Left cardiac atrium (tissue), 4 donors: ENCODE measurements around the gene CSTPP1. TPM values are rescaled to one million over a fixed set of nuclear protein-coding genes. Genes with fewer than 3 reads are reported as not detected.
A peak's percentile ranks its signal among the peaks of the same experiment; 100 is the strongest.
"Not testable (repeated sequence)": the region's sequence is repeated elsewhere in the genome, so short reads cannot be mapped to it uniquely, and the experiment has no call there.

Source experiments
- ATAC-seq, 2 donors: fragments of 200-7000 bp; cut with Tn5 transposase; one replicate each; pipeline ENCODE4 v1.9.1; 2020; ENCODE audit warnings: mild to moderate bottlenecking in 2 of 2, moderate library complexity in 2 of 2
- DNase-seq: peaks from one replicate; pipeline ENCODE4 v3.0.0-alpha.2; 2020
- intact Hi-C, 2 donors: fragments of 100-400 bp; cut with DNase I; formaldehyde crosslinking; loops; one replicate each; pipeline versions ENCODE4 v1.14.1 to v1.15.1; 2022 to 2023
- microRNA-seq, 2 donors: library from miRNA; unstranded; fragments of <30 nt; microRNA quantifications; one replicate each; pipeline ENCODE4 v1.2.0, GENCODE V29; 2020
- total RNA-seq, 2 donors: library from RNA; stranded (reverse); fragmentation: NEBNext Ultra II Directional; extraction: Animal tissue kit (Norgen Biotek cat#: 25700); gene quantifications; one replicate each; pipeline ENCODE4 v1.2.1, GENCODE V29; 2021
- donor health status: DM: no; HTN: yes; CAD: no.
- donor health status: DM: no; HTN: yes; CAD: no; lungs with severe emphysema.
- donor health status: DM: yes; HTN: yes; CAD: no.
- donor health status: Dilated cardiomyopathy.

CSTPP1 gene
- total RNA-seq, 2 donors from 2014 or later, result 11.4 to 12.3 TPM

DNA sequence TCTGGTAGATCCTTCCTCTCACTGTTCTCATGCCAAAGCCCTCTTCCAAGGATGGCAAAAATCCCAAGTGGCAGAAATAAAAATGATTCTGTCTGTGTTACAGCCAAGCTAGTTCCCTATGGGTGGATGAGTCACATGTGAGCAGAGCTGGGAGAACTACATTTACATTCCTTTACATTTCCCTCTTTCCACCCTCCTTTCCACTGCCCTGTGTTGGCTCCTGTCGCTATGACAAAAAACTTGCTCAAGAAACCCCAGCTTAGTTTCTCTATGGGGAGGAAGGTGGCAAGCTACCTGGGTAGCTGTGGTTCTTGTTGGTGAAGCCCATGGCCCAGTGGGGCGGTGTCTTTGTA, 268.1 kb downstream of the CSTPP1 start:
- DNase-seq (no peak), ATAC-seq (peak in 1 of 2 donors; percentile 21)
- intact Hi-C loops, result no loop called here

GRCh38 chr11:47206577-47206976, 270.0 kb downstream of the CSTPP1 start:
- DNase-seq, intact Hi-C loops, ATAC-seq: not testable (repeated sequence)

DNA sequence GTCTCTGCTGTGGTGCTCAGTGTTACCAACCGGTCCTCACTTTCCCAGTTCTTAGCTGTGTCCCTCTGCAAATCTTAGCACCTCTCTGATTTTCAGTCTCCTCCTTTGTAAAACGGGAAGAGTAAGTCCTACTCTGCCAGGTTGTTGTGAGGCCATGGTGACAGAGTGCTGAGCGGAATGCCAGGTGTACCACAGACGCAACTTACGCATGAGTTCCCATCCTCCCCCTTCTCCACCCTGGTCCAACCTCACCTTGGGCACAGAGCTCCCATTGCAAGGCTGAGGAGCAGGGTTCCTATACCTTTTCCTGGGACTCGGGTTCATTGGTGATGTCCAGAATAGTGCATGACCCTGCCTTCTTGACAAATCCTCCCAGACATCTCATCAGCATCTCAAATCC, 270.9 kb downstream of the CSTPP1 start:
- intact Hi-C loops, result no loop called here
- ATAC-seq (no peak), DNase-seq (no peak)

DNA sequence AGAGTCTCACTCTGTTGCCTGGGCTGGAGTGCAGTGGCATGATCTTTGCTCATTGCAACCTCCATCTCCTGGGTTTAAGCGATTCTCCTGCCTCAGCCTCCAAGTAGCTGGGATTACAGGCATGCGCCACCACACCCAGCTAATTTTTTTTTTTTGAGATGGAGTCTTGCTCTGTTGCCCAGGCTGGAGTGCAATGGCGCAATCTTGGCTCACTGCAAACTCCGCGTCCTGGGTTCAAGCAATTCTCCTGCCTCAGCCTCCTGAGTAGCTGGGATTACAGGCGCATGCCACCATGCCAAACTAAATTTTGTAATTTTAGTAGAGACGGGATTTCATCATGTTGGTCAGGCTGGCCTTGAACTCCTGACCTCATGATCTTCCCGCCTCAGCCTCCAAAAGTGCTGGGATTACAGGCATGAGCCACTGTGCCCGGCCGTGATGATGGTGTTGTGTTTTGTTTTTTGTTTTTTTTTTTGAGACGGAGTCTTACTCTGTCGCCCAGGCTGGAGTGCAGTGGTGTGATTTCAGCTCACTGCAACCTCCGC, 271.5 kb downstream of the CSTPP1 start:
- intact Hi-C loops, ATAC-seq, DNase-seq: not testable (repeated sequence)

GRCh38 chr11:47208628-47209027, 272.1 kb downstream of the CSTPP1 start:
- ATAC-seq (no peak), DNase-seq (no peak)
- intact Hi-C loops, result no loop called here

Small RNA genes within 50 kb of the gene (microRNA-seq; reads per million reads assigned to microRNA genes)
- gene MIR6745, result 0 reads per million in 2 donors

Other genes starting within 250 kb of the CSTPP1 start
- 100 to 1,000 TPM; 112 to 144 TPM for gene ARHGAP1, start 236.1 kb upstream of the CSTPP1 start, total RNA-seq
- 1 to 10 TPM; 7.4 to 9.3 TPM for gene ZNF408, start 235.7 kb upstream of the CSTPP1 start, total RNA-seq
- not detected for gene F2, start 217.5 kb upstream of the CSTPP1 start, total RNA-seq
- 10 to 100 TPM; 56.3 to 57.1 TPM for gene CKAP5, start 90.5 kb upstream of the CSTPP1 start, total RNA-seq
- gene LRP4, start 18.2 kb upstream of the CSTPP1 start, total RNA-seq, result 10 to 100 TPM; 20.2 to 21.0 TPM
- 10 to 100 TPM; 41.4 to 54.4 TPM for gene ARFGAP2, start 240.1 kb downstream of the CSTPP1 start, total RNA-seq
- 100 to 1,000 TPM; 108 to 126 TPM for gene PACSIN3, start 249.7 kb downstream of the CSTPP1 start, total RNA-seq